Smooth muscle cell (in vitro differentiated cells): Measurements from ENCODE around the gene MEN1. TPM values are rescaled to one million over a fixed set of nuclear protein-coding genes. Genes with fewer than 3 reads are reported as not detected.
A peak's percentile ranks its signal among the peaks of the same experiment; 100 is the strongest.

Experiments
- DNase-seq: peaks from one replicate; lab custom pipeline; 2025; ENCODE audit not compliant: unreplicated experiment; lab: John Stamatoyannopoulos, UW
- H2AFZ ChIP-seq: fragments of 200-600 bp; sonication (generic); 2 replicates; pipeline ENCODE4 v1.6.0; 2016; ENCODE audit warnings: antibody characterized with exemption, low read depth, mild to moderate bottlenecking
- H3F3A ChIP-seq: fragments of 200-600 bp; sonication (generic); 2 replicates; pipeline ENCODE4 v1.6.0; 2017; ENCODE audit warnings: antibody characterized with exemption, low read depth
- H3K27ac ChIP-seq: fragments of 200-600 bp; sonication (generic); 2 replicates; pipeline ENCODE4 v1.5.1; 2016; ENCODE audit warnings: low read depth, mild to moderate bottlenecking
- H3K27me3 ChIP-seq: fragments of 200-600 bp; sonication (generic); 2 replicates; pipeline ENCODE4 v1.6.1; 2016; ENCODE audit warnings: low read depth, mild to moderate bottlenecking
- H3K36me3 ChIP-seq: fragments of 200-600 bp; sonication (generic); 2 replicates; pipeline ENCODE4 v1.5.1; 2016; ENCODE audit warnings: low read depth
- H3K4me1 ChIP-seq: fragments of 200-600 bp; sonication (generic); 2 replicates; pipeline ENCODE4 v1.5.1; 2016; ENCODE audit warnings: low read depth
- H3K4me2 ChIP-seq: fragments of 200-600 bp; sonication (generic); 2 replicates; pipeline ENCODE4 v1.6.0; 2016; ENCODE audit warnings: mild to moderate bottlenecking
- H3K4me3 ChIP-seq: fragments of 200-600 bp; sonication (generic); 2 replicates; pipeline ENCODE4 v1.5.1; 2016; ENCODE audit warnings: mild to moderate bottlenecking
- H3K79me2 ChIP-seq: fragments of 200-600 bp; sonication (generic); 2 replicates; pipeline ENCODE4 v1.6.0; 2016; ENCODE audit warnings: low read depth, mild to moderate bottlenecking
- H3K9ac ChIP-seq: fragments of 200-600 bp; sonication (generic); 2 replicates; pipeline ENCODE4 v1.6.0; 2016; ENCODE audit warnings: low read depth
- H3K9me3 ChIP-seq: fragments of 200-600 bp; sonication (generic); replicated peaks from 2 replicates; pipeline ENCODE4 v1.5.1; 2016; ENCODE audit warnings: low read depth
- H4K20me1 ChIP-seq: fragments of 200-600 bp; sonication (generic); 2 replicates; pipeline ENCODE4 v1.6.0; 2016; ENCODE audit warnings: low read depth
- WGBS: methylation state at CpG from one replicate; pipeline ENCODE4 v1.1.7; 2016; ENCODE audit warnings: low lambda C conversion rate; 5-methylcytosine and 5-hydroxymethylcytosine counted together
- polyA plus RNA-seq: library from polyadenylated mRNA; unstranded; fragments of >200 nt; fragmentation: Nextera tagmentation; extraction: Ambion mirVana; gene quantifications from 2 replicates; pipeline ENCODE4 v1.2.1, GENCODE V29; 2016
- total RNA-seq: library from RNA; depleted of rRNA; stranded (reverse); fragments of >200 nt; gene quantifications from 2 replicates; pipeline ENCODE4 v1.2.3, GENCODE V29; 2014
- TF ChIP-seq, protein P1 (sequence below): fragments of 200-600 bp; sonication (generic); IDR thresholded peaks from 2 replicates; pipeline ENCODE4 v1.5.1; 2017; ENCODE audit warnings: borderline replicate concordance, mild to moderate bottlenecking, antibody characterized with exemption; ENCODE audit not compliant: insufficient read depth, poor library complexity, severe bottlenecking

Gene MEN1
- total and polyA plus RNA-seq, 2 experiments from 2014 or later, result 11.6 to 37.3 TPM

DNA sequence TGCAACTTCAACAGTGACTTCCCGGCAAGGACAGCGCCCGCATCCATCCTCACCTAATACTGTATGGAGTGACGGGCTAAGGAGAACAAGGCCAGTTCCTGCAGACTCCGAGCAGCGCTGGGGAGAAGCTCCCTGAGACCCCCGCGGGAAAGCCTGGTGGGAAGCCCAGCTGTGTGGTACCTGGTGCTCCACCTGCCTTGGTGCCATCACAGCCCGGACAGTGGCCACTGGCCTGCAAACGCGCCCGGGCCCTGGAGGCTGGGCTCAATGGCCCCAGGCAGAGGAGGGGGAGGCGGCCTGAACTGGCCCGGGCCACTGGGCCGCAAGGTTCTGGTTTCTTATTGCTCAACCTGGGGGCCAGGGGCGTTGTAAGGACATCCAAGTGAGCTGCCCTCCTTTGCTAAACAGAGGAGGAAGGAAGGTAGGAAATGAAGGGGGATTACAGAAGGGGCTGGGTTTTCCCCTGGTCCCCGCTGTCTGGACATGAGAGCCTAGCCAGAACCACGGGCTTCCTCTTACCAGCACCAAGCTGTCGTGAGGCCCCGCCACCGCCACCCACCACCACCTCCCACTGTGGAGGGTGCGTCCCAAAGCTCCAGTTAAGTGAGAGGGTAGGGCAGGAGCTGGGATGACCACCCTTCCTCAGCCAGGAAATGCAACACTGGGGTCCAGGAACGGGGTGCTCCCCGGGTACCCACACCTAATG, 42.6 kb upstream of the MEN1 start:
- Histone ChIP-seq H3K4me3 (no peak overlapping the region), H3K9me3 (no peaks in the 10 kb centered on the region), H3K27me3 (no peaks in the 10 kb centered on the region), H4K20me1 (peaks cover 18% of the 10 kb centered on the region), H3F3A (peaks cover 16% of the 10 kb centered on the region), H3K36me3 (no peaks in the 10 kb centered on the region), H2AFZ (no peak overlapping the region), H3K4me1 (no peaks in the 10 kb centered on the region), H3K27ac (peak overlapping the region; percentile 2), H3K79me2 (peaks cover 5% of the 10 kb centered on the region), H3K4me2 (no peak overlapping the region), H3K9ac (no peak overlapping the region)
- 82% methylated on average over 24 of the region's 24 CpGs for WGBS
- TF ChIP-seq, protein P1, sequence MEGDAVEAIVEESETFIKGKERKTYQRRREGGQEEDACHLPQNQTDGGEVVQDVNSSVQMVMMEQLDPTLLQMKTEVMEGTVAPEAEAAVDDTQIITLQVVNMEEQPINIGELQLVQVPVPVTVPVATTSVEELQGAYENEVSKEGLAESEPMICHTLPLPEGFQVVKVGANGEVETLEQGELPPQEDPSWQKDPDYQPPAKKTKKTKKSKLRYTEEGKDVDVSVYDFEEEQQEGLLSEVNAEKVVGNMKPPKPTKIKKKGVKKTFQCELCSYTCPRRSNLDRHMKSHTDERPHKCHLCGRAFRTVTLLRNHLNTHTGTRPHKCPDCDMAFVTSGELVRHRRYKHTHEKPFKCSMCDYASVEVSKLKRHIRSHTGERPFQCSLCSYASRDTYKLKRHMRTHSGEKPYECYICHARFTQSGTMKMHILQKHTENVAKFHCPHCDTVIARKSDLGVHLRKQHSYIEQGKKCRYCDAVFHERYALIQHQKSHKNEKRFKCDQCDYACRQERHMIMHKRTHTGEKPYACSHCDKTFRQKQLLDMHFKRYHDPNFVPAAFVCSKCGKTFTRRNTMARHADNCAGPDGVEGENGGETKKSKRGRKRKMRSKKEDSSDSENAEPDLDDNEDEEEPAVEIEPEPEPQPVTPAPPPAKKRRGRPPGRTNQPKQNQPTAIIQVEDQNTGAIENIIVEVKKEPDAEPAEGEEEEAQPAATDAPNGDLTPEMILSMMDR, result no peak
- DNase-seq, result no peak

DNA sequence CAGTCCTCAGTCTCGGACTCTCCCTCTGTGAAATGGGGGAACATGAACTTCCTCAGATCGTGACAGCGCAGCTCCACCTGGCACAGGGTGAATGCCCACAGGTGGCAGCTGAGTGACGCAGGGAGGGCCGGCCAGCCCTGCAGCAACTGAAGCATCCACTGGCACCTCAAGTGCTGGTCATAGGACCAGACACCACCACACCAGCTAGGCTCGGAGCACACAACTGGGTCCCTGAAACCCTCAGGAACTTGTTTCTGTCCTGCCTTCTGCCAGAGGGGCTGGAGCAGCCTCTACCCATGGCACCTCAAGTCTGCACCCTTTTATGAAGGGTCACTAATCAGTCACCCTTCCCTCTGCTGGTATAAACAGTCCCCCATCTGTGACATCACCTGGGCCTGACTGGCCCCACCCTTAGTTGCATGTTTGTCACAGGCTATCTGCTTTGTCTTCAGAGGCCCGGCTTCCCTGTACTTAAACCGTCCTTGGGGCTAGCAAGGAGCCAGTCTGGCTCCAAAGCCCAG, 41.5 kb upstream of the MEN1 start:
- H3K36me3 ChIP-seq, result no peaks in the 10 kb centered on the region
- H3K4me3 ChIP-seq, result no peak overlapping the region
- no peak overlapping the region for H2AFZ ChIP-seq
- H3K27me3 ChIP-seq, result no peaks in the 10 kb centered on the region
- WGBS, result 93% methylated on average over 8 of the region's 8 CpGs
- H3F3A ChIP-seq, result peaks cover 14% of the 10 kb centered on the region
- no peak for DNase-seq
- no peaks in the 10 kb centered on the region for H3K79me2 ChIP-seq
- H3K9me3 ChIP-seq, result no peaks in the 10 kb centered on the region
- TF ChIP-seq, protein P1, result no peak
- no peak overlapping the region for H3K27ac ChIP-seq
- H3K9ac ChIP-seq, result no peak overlapping the region
- H4K20me1 ChIP-seq, result peaks cover 18% of the 10 kb centered on the region
- H3K4me1 ChIP-seq, result no peaks in the 10 kb centered on the region
- no peak overlapping the region for H3K4me2 ChIP-seq

DNA sequence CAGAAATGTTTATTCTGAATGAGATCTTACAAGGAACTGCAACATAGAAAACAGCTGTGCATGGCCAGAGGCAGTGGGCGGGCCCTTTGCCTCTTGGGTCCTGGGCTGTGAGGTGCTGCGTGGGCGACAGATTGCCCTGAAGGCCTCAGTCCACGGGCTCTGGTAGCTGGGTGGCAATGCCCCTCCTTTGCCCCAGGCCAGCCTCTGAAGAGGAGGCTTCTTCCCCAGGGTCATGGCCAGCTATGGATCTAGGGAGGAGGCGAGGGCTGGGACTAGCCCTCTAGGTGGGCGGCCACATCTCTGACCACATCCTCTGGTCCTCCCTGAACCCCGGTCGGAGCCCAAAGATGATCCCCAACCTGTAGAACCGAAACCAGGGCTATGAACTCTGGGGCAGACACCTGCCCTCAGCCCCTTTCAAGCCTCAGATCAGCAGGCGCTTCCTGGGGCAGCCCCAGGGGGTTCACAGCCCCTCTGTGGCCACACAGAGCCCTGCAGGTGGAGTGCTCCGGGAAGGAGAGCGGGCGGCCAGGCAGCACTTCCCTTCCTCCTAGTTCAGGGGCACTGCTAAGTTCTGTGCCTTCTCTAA, 40.7 kb upstream of the MEN1 start:
- Histone ChIP-seq H3K9me3 (no peaks in the 10 kb centered on the region), H3K9ac (no peak overlapping the region), H4K20me1 (peaks cover 14% of the 10 kb centered on the region), H3K4me1 (no peaks in the 10 kb centered on the region), H3F3A (peaks cover 18% of the 10 kb centered on the region), H3K27me3 (no peaks in the 10 kb centered on the region), H2AFZ (no peak overlapping the region), H3K79me2 (no peaks in the 10 kb centered on the region), H3K27ac (peak overlapping the region; percentile 23), H3K36me3 (no peaks in the 10 kb centered on the region), H3K4me2 (no peak overlapping the region), H3K4me3 (no peak overlapping the region)
- TF ChIP-seq, protein P1, result no peak
- no peak for DNase-seq
- WGBS, result 71% methylated on average over 13 of the region's 13 CpGs
